Ureter (tissue), 1 donor: Measurements from ENCODE around the gene AQP12B. TPM values are rescaled to one million over a fixed set of nuclear protein-coding genes. Genes with fewer than 3 reads are reported as not detected.

ENCODE experiments used
- DNase-seq: peaks from one replicate; pipeline ENCODE4 v3.0.0-alpha.2; 2020; ENCODE audit warnings: low spot score
- total RNA-seq: library from RNA; stranded (reverse); gene quantifications from one replicate; pipeline ENCODE4 v1.2.4, GENCODE V29; 2023
- donor health status: DM: yes; HTN: yes; CAD: no.

AQP12B gene
- total RNA-seq, 1 donor from 2014 or later: not detected

- no peak for DNase-seq
Measured at GRCh38 chr2:240717681-240718581, 35.2 kb upstream of the AQP12B start.

DNA sequence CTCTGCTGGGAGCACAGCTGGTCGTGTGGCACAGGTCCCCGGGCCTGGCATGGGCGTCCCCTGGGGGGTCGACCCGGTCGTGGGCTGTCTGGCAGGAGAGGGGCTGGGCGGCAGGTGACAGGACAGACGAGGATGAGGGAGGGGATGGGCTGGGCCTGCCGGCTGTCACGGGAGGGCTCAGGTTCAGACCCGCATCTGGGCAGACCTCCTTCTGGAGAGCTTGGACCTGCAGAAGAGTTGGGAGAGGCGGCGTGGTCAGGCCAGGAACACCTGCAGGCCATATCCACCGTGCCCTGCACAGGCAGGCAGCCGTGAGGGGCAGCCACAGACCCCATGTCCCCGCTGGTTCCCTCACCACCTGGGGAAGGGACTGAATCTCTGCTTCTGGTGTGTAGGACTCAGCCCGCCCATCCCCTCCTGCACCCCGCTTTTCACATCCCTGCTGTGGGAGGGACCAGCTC lies 34.5 kb upstream of the AQP12B start:
- DNase-seq: no peak

DNA sequence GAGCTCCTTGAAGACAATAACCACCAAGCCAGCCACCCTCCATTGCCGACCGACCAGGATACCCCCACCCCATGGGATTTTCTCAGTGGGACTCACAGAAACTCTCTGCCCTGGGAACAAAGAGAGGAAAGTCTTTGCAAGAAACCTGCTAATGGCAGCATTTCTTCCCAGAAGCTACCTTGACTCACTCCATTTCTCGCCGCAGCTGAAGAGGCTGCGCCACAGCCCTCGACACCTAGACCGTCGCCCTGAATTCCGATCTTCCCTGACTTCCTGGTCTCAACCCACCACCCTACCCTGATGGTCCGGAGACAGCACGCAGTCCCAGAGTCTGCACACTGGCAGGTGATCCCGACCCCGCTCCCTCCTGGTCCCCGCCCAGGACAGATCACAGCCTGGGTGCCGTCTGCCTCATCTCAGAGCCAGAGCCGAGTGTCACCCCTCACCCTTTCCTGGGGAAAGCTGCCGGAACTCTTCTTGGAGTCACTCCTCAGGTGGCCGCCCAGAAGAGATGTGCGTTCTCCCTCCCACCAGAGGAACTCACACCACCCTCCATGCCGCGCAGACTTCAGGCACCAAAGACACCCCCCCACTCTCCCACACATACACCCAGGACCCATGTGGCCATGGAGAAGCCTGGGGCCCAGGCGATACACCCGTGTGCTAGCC lies 33.6 kb upstream of the AQP12B start:
- DNase-seq: no peak

GRCh38 chr2:240714747-240715725 lies 32.4 kb upstream of the AQP12B start:
- DNase-seq: no peak

DNA sequence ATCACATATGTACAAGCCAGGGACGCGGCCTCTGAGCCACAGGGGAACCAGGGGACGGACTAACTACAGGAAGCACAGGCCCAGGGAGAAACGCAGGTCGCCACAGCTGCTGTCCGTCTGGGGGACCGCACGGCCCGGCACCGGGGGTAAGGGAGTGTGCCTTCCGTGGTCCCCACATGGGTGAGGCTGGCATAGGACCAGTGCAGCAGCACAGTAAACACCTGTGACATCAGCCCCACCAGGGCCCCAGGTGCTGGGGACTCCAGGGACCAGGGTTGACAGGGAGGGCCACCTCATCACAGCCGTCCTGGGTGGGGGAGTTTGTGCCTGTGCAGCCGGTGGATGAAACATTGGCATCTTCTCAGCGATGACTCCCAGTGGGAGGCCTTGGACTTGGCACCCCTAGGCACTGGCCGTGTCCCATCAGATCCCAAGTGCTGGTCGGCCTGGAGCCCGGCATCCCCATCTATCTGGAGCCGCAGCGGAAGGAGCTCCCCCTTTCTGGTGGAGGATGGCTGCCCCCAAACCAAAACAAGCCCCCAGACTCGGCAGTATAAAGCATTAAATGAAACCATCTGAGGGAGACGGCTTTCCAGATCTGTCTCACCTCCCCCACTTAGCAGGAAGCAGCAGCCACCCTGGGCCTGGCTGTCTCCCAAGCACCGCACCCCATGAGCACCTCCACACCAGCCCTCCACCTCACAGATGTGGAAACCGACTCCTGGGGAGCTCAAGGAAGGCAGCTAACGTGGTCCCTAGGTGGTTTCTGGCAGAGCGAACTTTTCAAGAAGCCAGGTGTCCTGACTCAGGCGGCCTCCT lies 31.5 kb upstream of the AQP12B start:
- DNase-seq: no peak

DNA sequence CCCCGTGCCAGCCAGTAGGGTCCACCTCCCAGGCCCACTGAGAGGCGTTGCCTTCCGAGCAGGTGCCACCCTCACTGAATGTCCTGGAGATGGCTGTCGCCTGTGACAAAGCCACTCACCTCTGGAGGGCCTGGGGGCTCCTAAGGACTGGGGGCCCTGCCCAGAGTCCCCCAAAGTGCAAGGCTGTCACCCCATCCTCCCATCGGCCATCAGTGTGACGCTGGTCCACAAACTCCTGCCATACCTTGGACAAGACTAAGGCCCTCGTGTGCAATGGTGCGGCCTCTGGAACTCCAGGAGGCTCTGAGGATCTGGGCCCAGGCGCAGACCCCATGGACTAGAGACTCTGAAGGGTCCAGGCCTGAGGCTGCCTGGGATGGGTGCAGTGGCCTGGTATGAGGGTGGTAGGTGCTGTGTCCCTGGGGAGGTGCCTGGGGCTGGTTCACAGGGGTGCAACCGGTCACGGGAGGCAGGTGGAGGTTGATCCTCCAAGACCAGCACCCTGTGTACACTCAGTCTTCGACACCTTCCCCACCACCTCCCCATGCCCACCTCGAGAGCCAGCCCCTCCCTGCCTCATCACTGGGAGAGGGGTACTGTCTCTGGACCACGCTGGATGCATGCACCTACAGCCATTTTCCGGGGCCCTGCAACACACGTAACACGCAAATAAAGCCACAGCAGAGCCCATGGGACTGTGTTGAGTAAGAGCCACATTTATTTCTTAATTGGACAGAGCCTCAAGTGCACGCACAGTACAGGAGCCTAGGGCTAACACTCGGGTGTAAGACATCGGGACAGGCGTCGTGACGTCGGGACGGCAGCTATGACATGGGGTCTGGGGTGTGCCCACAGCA lies 30.6 kb upstream of the AQP12B start:
- DNase-seq: no peak

DNA sequence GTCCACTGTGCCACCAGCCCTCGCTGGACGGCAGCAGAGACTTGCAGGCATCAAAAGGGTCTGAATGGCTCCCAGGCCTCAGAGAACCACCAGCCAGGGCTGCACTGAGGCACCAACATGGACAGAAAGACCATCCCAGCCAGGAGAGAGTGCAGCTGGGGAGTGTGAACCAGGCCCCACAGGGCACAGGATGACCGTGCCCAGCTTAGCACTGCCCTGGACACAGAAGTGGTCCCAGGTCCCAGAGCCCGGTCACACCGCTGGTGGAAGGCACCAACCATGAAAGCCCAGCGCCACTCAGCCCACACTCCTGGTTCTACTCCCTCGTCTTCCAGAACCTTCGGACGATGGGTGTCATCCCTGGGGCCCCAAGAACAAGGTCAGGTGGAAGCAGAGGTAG lies 29.4 kb upstream of the AQP12B start:
- no peak for DNase-seq

DNA sequence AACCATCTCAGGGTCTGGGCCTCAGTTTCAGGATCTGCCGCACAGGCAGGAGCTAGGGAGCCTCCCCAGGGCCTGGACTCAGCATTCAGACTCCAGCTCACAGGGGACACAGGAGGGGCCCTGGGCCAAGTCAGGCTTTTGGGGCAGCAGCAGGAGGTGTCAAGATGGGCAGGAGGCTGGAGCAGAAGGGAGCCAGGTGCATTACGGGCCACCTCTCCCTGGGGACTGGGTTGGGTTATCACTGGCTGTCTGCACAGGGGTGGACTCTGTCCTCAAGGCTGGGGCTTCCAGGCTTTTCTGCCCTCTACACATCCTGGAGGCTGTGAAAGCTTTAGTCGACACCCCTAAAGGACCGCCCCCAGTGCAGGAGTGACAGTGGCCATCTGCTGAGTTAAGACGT lies 29.0 kb upstream of the AQP12B start:
- DNase-seq: no peak

DNA sequence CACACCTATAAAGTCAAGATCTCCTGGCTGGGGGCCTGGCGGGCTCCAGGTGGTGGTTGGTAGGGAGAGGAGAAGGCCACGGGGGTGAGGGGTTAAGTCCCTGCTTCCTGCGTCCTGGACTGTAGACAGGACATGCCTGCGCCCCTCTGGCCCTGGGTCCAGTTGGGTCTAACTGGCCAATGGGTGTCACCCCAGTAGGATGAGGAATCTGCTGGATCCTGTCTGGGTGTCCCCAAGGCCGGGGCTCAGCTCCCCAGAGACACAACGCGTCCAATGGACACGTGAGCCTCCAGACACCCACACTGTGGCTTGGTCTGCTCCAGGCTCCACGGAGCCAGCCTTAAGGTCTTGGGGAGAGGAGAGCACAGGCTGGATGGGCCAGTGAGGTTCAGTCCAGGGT lies 28.6 kb upstream of the AQP12B start:
- no peak for DNase-seq

DNA sequence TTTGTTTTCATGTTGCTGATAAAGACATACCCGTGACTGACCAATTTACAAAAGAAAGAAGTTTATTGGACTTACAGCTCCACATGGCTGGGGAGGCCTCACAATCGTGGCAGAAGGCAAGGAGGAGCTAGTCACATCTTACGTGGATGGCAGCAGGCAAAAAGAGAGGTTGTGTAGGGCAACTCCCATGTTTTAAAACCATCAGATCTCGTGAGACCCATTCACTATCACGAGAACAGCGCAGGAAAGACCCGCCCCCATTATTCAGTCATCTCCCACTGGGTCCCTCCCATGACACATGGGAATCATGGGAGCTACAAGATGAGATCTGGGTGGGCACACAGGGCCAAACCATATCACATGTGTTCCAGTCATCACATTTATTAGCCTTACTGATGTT lies 25.8 kb upstream of the AQP12B start:
- DNase-seq: no peak

DNA sequence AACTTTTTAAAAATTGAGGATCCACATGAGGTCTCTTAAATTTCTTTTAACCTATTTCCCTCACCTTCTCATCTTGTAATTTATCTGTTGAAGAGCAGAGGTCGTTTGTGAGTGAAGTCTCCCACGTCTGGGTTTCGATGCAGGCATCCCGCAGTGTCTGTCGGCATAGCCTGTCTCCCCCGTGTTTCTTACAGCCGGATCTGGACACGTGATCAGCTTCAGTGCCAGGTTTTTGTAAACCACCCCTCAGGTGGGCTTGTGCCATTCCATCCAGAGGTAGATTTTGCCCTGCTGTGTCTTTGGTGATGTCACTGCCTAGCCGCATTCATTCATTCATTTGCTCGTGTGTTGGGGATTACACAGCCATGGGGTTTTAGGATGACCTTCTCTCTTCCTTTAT lies 25.1 kb upstream of the AQP12B start:
- no peak for DNase-seq

- no peak for DNase-seq
Measured at GRCh38 chr2:240707043-240707756, 24.5 kb upstream of the AQP12B start.

DNA sequence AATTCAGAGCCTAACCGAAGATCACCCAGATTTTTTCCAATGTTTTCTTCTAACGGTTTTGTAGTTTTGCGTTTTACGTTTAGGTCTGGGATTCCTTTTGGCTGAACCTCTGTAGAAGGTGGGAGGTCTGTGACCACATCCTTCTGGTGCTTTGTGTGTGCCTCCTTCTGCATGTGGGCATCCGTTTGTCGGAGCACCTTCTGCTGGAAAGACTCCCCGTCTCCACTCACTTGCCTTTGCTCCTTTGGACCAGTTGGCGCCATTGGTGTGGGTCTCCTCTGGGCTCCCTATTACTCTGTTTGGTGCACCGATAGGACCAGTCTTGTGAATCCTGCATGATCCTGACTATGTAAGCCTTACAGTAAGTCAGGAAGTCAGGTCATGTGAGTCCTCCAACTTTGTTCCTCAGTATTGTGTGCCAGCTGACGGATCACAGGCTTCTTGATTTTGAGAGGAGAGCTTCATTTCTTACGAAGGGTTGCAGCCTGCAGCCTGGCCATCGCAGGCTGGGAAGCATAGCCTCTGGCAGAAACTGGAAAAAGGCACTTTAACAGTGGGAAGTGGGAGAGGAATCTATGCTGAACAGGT lies 22.6 kb upstream of the AQP12B start:
- DNase-seq: no peak

DNA sequence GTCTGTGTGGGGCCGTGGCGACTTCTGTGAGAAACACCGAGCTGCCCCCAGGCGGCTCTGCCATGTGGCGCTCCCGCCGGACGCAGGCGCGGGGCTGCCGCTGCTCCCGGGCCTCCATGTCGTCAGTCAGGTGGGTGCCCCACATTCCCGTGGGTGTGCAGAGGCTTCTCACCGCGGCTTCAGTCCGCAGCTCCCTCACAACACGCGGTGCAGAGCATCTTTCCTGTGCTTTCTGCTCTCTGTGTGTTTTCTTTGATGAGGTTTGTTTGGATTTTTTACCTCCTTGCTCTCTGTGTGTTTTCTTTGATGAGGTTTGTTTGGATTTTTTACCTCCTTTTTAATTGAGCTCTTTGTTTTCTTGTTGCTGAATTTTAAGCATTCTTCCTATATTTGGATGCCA lies 22.0 kb upstream of the AQP12B start:
- no peak for DNase-seq

- no peak for DNase-seq
Measured at GRCh38 chr2:240703417-240704341, 21.0 kb upstream of the AQP12B start.

DNA sequence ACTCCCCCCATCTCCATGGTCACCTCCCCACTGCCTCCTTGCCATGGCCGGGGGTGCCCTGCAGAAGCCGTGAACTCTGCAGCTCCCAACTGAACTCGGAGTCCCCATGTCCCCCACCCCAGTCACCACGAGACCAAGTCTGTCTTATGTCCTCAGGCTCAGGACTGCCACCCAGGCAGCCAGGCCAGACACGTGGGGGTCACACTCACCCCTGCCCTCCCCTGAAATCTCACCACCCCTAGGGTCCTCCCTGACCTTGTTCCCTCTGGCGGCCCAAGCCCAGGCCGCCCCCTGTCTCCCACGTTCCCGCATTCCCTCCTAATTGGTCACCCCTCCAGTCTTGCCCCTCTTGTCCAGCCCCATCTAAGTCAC lies 19.9 kb upstream of the AQP12B start:
- DNase-seq: no peak

GRCh38 chr2:240701736-240702639 lies 19.3 kb upstream of the AQP12B start:
- DNase-seq: no peak
